Activated naive CD4-positive, alpha-beta T cell treated with anti-CD3 and anti-CD28 coated beads, Interleukin-2, amount 50 U/mL, for 16 hours (primary cell): ENCODE data around the gene MYLK.

Source experiments
- DNase-seq: peaks from one replicate; pipeline ENCODE4 v3.0.0-alpha.2; 2020

The MYLK gene

GRCh38 chr3:123877466-123877865 lies 6.7 kb downstream of the MYLK start:
- DNase-seq: no peak

GRCh38 chr3:123876858-123877257 lies 7.3 kb downstream of the MYLK start:
- no peak for DNase-seq

- DNase-seq: no peak
Measured at GRCh38 chr3:123872621-123873020, 11.5 kb downstream of the MYLK start.

GRCh38 chr3:123871946-123872345 lies 12.2 kb downstream of the MYLK start:
- no peak for DNase-seq

GRCh38 chr3:123870033-123870432 lies 14.1 kb downstream of the MYLK start:
- no peak for DNase-seq

- DNase-seq: no peak
Measured at GRCh38 chr3:123869165-123869564, 15.0 kb downstream of the MYLK start.

- no peak for DNase-seq
Measured at GRCh38 chr3:123864706-123865105, 19.4 kb downstream of the MYLK start.

GRCh38 chr3:123862152-123862551 lies 22.0 kb downstream of the MYLK start:
- DNase-seq: no peak

- DNase-seq: no peak
Measured at GRCh38 chr3:123861081-123861836, 22.9 kb downstream of the MYLK start.

GRCh38 chr3:123859177-123859576 lies 25.0 kb downstream of the MYLK start:
- DNase-seq: no peak

GRCh38 chr3:123854905-123855304 lies 29.2 kb downstream of the MYLK start:
- DNase-seq: no peak

GRCh38 chr3:123853686-123854372 lies 30.3 kb downstream of the MYLK start:
- no peak for DNase-seq

GRCh38 chr3:123847209-123847608 lies 36.9 kb downstream of the MYLK start:
- no peak for DNase-seq

GRCh38 chr3:123843668-123844067 lies 40.5 kb downstream of the MYLK start:
- no peak for DNase-seq

- no peak for DNase-seq
Measured at GRCh38 chr3:123842711-123843110, 41.4 kb downstream of the MYLK start.

- DNase-seq: no peak
Measured at GRCh38 chr3:123841476-123842238, 42.5 kb downstream of the MYLK start.

- DNase-seq: no peak
Measured at GRCh38 chr3:123840961-123841360, 43.2 kb downstream of the MYLK start.

- DNase-seq: no peak
Measured at GRCh38 chr3:123837858-123838257, 46.3 kb downstream of the MYLK start.

- DNase-seq: no peak
Measured at GRCh38 chr3:123834631-123835030, 49.5 kb downstream of the MYLK start.

GRCh38 chr3:123833398-123833785 lies 50.7 kb downstream of the MYLK start:
- no peak for DNase-seq

GRCh38 chr3:123832692-123833397 lies 51.3 kb downstream of the MYLK start:
- DNase-seq: no peak

GRCh38 chr3:123831420-123831819 lies 52.7 kb downstream of the MYLK start:
- no peak for DNase-seq

- DNase-seq: no peak
Measured at GRCh38 chr3:123821920-123822319, 62.2 kb downstream of the MYLK start.
